ENCODE results near the gene HES2. TPM values are rescaled to one million over a fixed set of nuclear protein-coding genes. Genes with fewer than 3 reads are reported as not detected.
"Not testable (repeated sequence)": the region's sequence is repeated elsewhere in the genome, so short reads cannot be mapped to it uniquely, and the experiment has no call there.

Gene HES2
- total and polyA plus RNA-seq, 4 donors = 0.26 to 5.0 (median 2.7) TPM

GRCh38 chr1:6428453-6428852, 8.7 kb upstream of the HES2 start:
- H3K9ac ChIP-seq (ENCODE audit: insufficient read depth in 1 of 2, low read length in 2 of 2); H3K4me3 ChIP-seq; H3K36me3 ChIP-seq (ENCODE audit: control insufficient read depth in 4 of 4, insufficient read depth in 4 of 4, low read length in 4 of 4); H3K27ac ChIP-seq (ENCODE audit: low read depth in 1 of 2, low read length in 1 of 2); H3K9me3 ChIP-seq (ENCODE audit: control insufficient read depth in 4 of 4, insufficient read depth in 3 of 4, low read length in 3 of 4); DNase-seq; ATAC-seq (ENCODE audit: insufficient read depth, low FRiP score): not testable (repeated sequence)
- 79 to 81% methylated on average over 5 to 6 of the region's 6 CpGs for WGBS, 2 donors
- Histone ChIP-seq H3K4me1 (ENCODE audit: control insufficient read depth in 5 of 5, insufficient read depth in 5 of 5, low read length in 5 of 5) (peaks cover 0 to 14% (median 0%) of the 10 kb centered on the region in 5 donors), H3K27me3 (ENCODE audit: control insufficient read depth in 3 of 3, insufficient read depth in 3 of 3, low read length in 2 of 3) (peaks cover 10 to 38% (median 23%) of the 10 kb centered on the region in 3 donors)

GRCh38 chr1:6427441-6428390, 8.0 kb upstream of the HES2 start:
- H3K9me3 ChIP-seq (ENCODE audit: control insufficient read depth in 4 of 4, insufficient read depth in 3 of 4, low read length in 3 of 4) = peaks cover 0 to 3% (median 0%) of the 10 kb centered on the region in 4 donors
- TF ChIP-seq CTCF (IDR thresholded peaks at IDR 0.05; ENCODE audit: control extremely low read depth, extremely low read depth) = no peak
- peaks cover 10 to 45% (median 27%) of the 10 kb centered on the region in 3 donors for H3K27me3 ChIP-seq (ENCODE audit: control insufficient read depth in 3 of 3, insufficient read depth in 3 of 3, low read length in 2 of 3)
- no peak for DNase-seq
- H3K4me1 ChIP-seq (ENCODE audit: control insufficient read depth in 5 of 5, insufficient read depth in 5 of 5, low read length in 5 of 5) = peaks cover 0 to 18% (median 0%) of the 10 kb centered on the region in 5 donors
- no peaks in the 10 kb centered on the region for H3K36me3 ChIP-seq (ENCODE audit: control insufficient read depth in 4 of 4, insufficient read depth in 4 of 4, low read length in 4 of 4)
- WGBS, 2 donors = 80 to 83% methylated on average over 26 of the region's 26 CpGs
- H3K27ac ChIP-seq (ENCODE audit: low read depth in 1 of 2, low read length in 1 of 2) = no peak overlapping the region
- no peak overlapping the region for H3K4me3 ChIP-seq
- no peak for ATAC-seq (ENCODE audit: insufficient read depth, low FRiP score)
- no peak overlapping the region for H3K9ac ChIP-seq (ENCODE audit: insufficient read depth in 1 of 2, low read length in 2 of 2)

DNA sequence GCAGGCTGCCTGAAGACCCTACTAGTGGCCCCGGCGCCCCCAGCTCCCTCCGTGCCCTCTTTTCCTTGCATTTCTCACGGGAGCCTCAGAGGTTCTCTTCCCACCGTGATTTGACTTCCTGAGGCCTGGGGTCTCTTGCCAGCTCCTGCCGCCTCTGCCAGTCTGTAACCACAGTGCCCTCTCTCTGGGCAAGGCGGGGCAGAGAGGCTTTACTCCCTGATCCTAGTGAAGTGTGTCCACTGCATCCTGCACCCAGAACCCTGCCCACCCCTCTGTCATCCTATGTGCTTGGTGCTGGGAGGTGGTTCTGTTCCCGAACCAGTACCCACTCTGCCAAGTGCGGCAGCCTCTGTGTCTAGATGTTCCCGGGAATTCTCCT, 7.2 kb upstream of the HES2 start:
- no peak for DNase-seq
- 79 to 80% methylated on average over 10 of the region's 10 CpGs for WGBS, 2 donors
- Histone ChIP-seq H3K4me3 (no peak overlapping the region), H3K9me3 (ENCODE audit: control insufficient read depth in 4 of 4, insufficient read depth in 3 of 4, low read length in 3 of 4) (peaks cover 0 to 3% (median 0%) of the 10 kb centered on the region in 4 donors), H3K4me1 (ENCODE audit: control insufficient read depth in 5 of 5, insufficient read depth in 5 of 5, low read length in 5 of 5) (peaks cover 0 to 18% (median 0%) of the 10 kb centered on the region in 5 donors), H3K36me3 (ENCODE audit: control insufficient read depth in 4 of 4, insufficient read depth in 4 of 4, low read length in 4 of 4) (no peaks in the 10 kb centered on the region), H3K27me3 (ENCODE audit: control insufficient read depth in 3 of 3, insufficient read depth in 3 of 3, low read length in 2 of 3) (peaks cover 10 to 51% (median 29%) of the 10 kb centered on the region in 3 donors), H3K9ac (ENCODE audit: insufficient read depth in 1 of 2, low read length in 2 of 2) (no peak overlapping the region), H3K27ac (ENCODE audit: low read depth in 1 of 2, low read length in 1 of 2) (no peak overlapping the region)
- no peak for TF ChIP-seq CTCF (IDR thresholded peaks at IDR 0.05; ENCODE audit: control extremely low read depth, extremely low read depth)
- ATAC-seq (ENCODE audit: insufficient read depth, low FRiP score) = no peak

DNA sequence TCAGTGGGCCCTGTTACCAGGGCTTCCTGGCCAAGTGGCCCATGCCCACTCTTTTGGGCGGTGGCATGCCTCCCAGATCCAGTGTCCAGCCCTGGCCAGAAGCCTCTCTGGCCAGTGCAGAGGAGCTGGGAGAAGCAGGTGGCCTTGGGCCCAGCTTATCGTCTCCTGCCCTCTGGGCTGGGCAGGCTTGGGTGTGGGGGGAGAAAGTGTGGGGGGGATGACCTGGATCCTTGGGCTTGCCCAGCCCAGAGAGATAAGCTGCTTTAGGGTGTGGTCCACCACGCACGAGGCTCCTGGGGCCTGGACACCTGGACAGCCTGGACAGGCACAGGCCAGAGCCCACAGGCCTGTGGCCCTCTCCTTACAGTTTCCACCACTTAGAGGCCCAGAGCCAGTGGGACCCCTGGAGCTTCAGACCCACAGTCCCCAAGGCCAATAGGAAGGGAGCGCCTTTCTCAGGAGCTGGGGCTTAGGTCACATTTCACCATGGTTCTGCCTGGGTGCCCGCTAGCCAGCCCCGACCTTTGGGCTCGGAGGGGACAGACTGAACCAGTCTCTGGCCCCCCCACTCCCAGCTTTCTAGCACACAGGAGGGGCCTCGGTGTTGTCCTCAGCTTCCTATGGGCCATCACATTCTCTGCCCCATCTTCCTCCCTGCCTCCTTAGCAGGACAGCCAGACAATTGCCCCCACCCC, 6.7 kb upstream of the HES2 start:
- Histone ChIP-seq H3K9me3 (ENCODE audit: control insufficient read depth in 4 of 4, insufficient read depth in 3 of 4, low read length in 3 of 4) (peaks cover 0 to 3% (median 0%) of the 10 kb centered on the region in 4 donors), H3K4me1 (ENCODE audit: control insufficient read depth in 5 of 5, insufficient read depth in 5 of 5, low read length in 5 of 5) (peaks cover 0 to 18% (median 0%) of the 10 kb centered on the region in 5 donors), H3K27ac (ENCODE audit: low read depth in 1 of 2, low read length in 1 of 2) (no peak overlapping the region), H3K36me3 (ENCODE audit: control insufficient read depth in 4 of 4, insufficient read depth in 4 of 4, low read length in 4 of 4) (no peaks in the 10 kb centered on the region), H3K4me3 (no peak overlapping the region), H3K27me3 (ENCODE audit: control insufficient read depth in 3 of 3, insufficient read depth in 3 of 3, low read length in 2 of 3) (peaks cover 10 to 56% (median 33%) of the 10 kb centered on the region in 3 donors), H3K9ac (ENCODE audit: insufficient read depth in 1 of 2, low read length in 2 of 2) (no peak overlapping the region)
- no peak for TF ChIP-seq CTCF (IDR thresholded peaks at IDR 0.05; ENCODE audit: control extremely low read depth, extremely low read depth)
- ATAC-seq (ENCODE audit: insufficient read depth, low FRiP score) (no peak), DNase-seq (no peak)
- WGBS, 2 donors = 85 to 91% methylated on average over 9 of the region's 9 CpGs

All from lung (tissue), 12 donors.